H9 (cell line): ENCODE results near the gene TRPM2. TPM values are rescaled to one million over a fixed set of nuclear protein-coding genes. Genes with fewer than 3 reads are reported as not detected.
A peak's percentile ranks its signal among the peaks of the same experiment; 100 is the strongest.

Source experiments
- DNase-seq: peaks from one replicate; pipeline ENCODE4 v3.0.0-alpha.2; 2017
- H2AFZ ChIP-seq: one replicate; pipeline ENCODE4 v1.6.1; 2013; ENCODE audit warnings: mild to moderate bottlenecking, low read length, control low read depth, moderate library complexity
- H2AK5ac ChIP-seq: 2 replicates; pipeline ENCODE4 v1.6.1; 2013; ENCODE audit warnings: low read length, control low read depth, mixed read lengths; ENCODE audit not compliant: insufficient read length
- H2BK120ac ChIP-seq: one replicate; pipeline ENCODE4 v1.6.1; 2013; ENCODE audit warnings: low read depth, mild to moderate bottlenecking, low read length, control low read depth, inconsistent platforms; ENCODE audit not compliant: poor library complexity, severe bottlenecking
- H2BK12ac ChIP-seq: 2 replicates; pipeline ENCODE4 v1.6.1; 2013; ENCODE audit warnings: low read length, control low read depth, mixed read lengths, low read depth; ENCODE audit not compliant: insufficient read length
- H2BK15ac ChIP-seq: 2 replicates; pipeline ENCODE4 v1.6.1; 2013; ENCODE audit warnings: low read depth, low read length, control low read depth
- H2BK20ac ChIP-seq: one replicate; pipeline ENCODE4 v1.6.1; 2013; ENCODE audit warnings: low read depth, mild to moderate bottlenecking, low read length, control low read depth, inconsistent platforms; ENCODE audit not compliant: poor library complexity, severe bottlenecking
- H2BK5ac ChIP-seq: 2 replicates; pipeline ENCODE4 v1.6.1; 2013; ENCODE audit warnings: low read length, control low read depth, mixed read lengths; ENCODE audit not compliant: insufficient read length
- H3K14ac ChIP-seq: 2 replicates; pipeline ENCODE4 v1.6.1; 2013; ENCODE audit warnings: low read length, control low read depth; ENCODE audit not compliant: insufficient read depth
- H3K18ac ChIP-seq: 2 replicates; pipeline ENCODE4 v1.6.1; 2013; ENCODE audit warnings: low read depth, mild to moderate bottlenecking, mixed read lengths, low read length, control low read depth; ENCODE audit not compliant: insufficient read length
- H3K23ac ChIP-seq: 2 replicates; pipeline ENCODE4 v1.6.1; 2013; ENCODE audit warnings: low read length, control low read depth, mixed read lengths, low read depth; ENCODE audit not compliant: insufficient read length
- H3K23me2 ChIP-seq: 2 replicates; pipeline ENCODE4 v1.6.1; 2013; ENCODE audit warnings: low read depth, mild to moderate bottlenecking, mixed read lengths, low read length, control low read depth; ENCODE audit not compliant: insufficient read length, poor library complexity, severe bottlenecking
- H3K27ac ChIP-seq: 2 replicates; pipeline ENCODE4 v1.5.1; 2013; ENCODE audit warnings: low read length, control low read depth, mixed read lengths, low read depth; ENCODE audit not compliant: insufficient read length
- H3K27me3 ChIP-seq: 2 replicates; pipeline ENCODE4 v1.6.1; 2013; ENCODE audit warnings: low read length, control low read depth, inconsistent platforms; ENCODE audit not compliant: insufficient read depth
- H3K4ac ChIP-seq: 2 replicates; pipeline ENCODE4 v1.6.1; 2013; ENCODE audit warnings: low read depth, mild to moderate bottlenecking, control low read depth, inconsistent platforms, low read length, moderate library complexity
- H3K4me1 ChIP-seq: 2 replicates; pipeline ENCODE4 v1.6.1; 2013; ENCODE audit warnings: low read length, control low read depth, inconsistent platforms; ENCODE audit not compliant: insufficient read depth
- H3K4me2 ChIP-seq: 2 replicates; pipeline ENCODE4 v1.6.1; 2013; ENCODE audit warnings: low read length, control low read depth, mixed read lengths; ENCODE audit not compliant: insufficient read length, insufficient read depth
- H3K56ac ChIP-seq: 2 replicates; pipeline ENCODE4 v1.6.1; 2013; ENCODE audit warnings: low read depth, mild to moderate bottlenecking, mixed read lengths, low read length, control low read depth; ENCODE audit not compliant: insufficient read length
- H3K79me1 ChIP-seq: 2 replicates; pipeline ENCODE4 v1.6.1; 2013; ENCODE audit warnings: low read depth, mild to moderate bottlenecking, moderate library complexity, low read length, control low read depth, inconsistent platforms; ENCODE audit not compliant: insufficient read depth, poor library complexity, severe bottlenecking
- H3K79me2 ChIP-seq: 2 replicates; pipeline ENCODE4 v1.6.1; 2013; ENCODE audit warnings: low read length, control low read depth, inconsistent platforms; ENCODE audit not compliant: insufficient read depth
- H3K9ac ChIP-seq: 2 replicates; pipeline ENCODE4 v1.6.1; 2013; ENCODE audit warnings: low read length, control low read depth, mixed read lengths; ENCODE audit not compliant: insufficient read length; ENCODE audit errors: extremely low read depth
- H3K9me3 ChIP-seq: one replicate; pipeline ENCODE4 v1.6.1; 2013; ENCODE audit warnings: low read depth, low read length, inconsistent platforms; ENCODE audit not compliant: control insufficient read depth
- H3T11ph ChIP-seq: one replicate; pipeline ENCODE4 v1.6.1; 2013; ENCODE audit warnings: mild to moderate bottlenecking, low read length, control low read depth, inconsistent platforms
- H4K20me1 ChIP-seq: one replicate; pipeline ENCODE4 v1.6.1; 2013; ENCODE audit not compliant: control insufficient read depth, insufficient read length, insufficient read depth
- H4K5ac ChIP-seq: 2 replicates; pipeline ENCODE4 v1.6.1; 2013; ENCODE audit warnings: low read depth, mild to moderate bottlenecking, mixed read lengths, low read length, control low read depth; ENCODE audit not compliant: insufficient read length
- H4K8ac ChIP-seq: replicated peaks from 2 replicates; pipeline ENCODE4 v1.6.1; 2013; ENCODE audit warnings: low read length, control low read depth, mixed read lengths, low read depth; ENCODE audit not compliant: insufficient read length
- H4K91ac ChIP-seq: 2 replicates; pipeline ENCODE4 v1.6.1; 2013; ENCODE audit warnings: low read depth, mild to moderate bottlenecking, moderate library complexity, mixed read lengths, low read length, control low read depth; ENCODE audit not compliant: insufficient read length
- H3K27ac Mint-ChIP-seq, 3 experiments: 2 replicates in 2 of 3; 3 replicates in 1 of 3; pipeline ENCODE4 v1.8.0; 2020 to 2021; ENCODE audit warnings: mixed read lengths in 3 of 3, mild to moderate bottlenecking in 1 of 3, moderate library complexity in 1 of 3
- H3K27me3 Mint-ChIP-seq: 2 replicates; pipeline ENCODE4 v1.8.0; 2021; ENCODE audit warnings: low read depth, mild to moderate bottlenecking, moderate library complexity, mixed read lengths
- H3K36me3 Mint-ChIP-seq, 3 experiments: 2 replicates in 2 of 3; 3 replicates in 1 of 3; pipeline ENCODE4 v1.8.0; 2020 to 2021; ENCODE audit warnings: low read depth in 3 of 3, mixed read lengths in 3 of 3; ENCODE audit not compliant: insufficient read depth in 1 of 3
- H3K4me1 Mint-ChIP-seq, 2 experiments: 2 replicates each; pipeline ENCODE4 v1.8.0; 2020; ENCODE audit warnings: mixed read lengths in 2 of 2
- H3K4me3 Mint-ChIP-seq, 2 experiments: 2 replicates in 1 of 2; 3 replicates in 1 of 2; pipeline ENCODE4 v1.8.0; 2020 to 2021; ENCODE audit warnings: mild to moderate bottlenecking in 2 of 2, mixed read lengths in 2 of 2, moderate library complexity in 1 of 2
- H3K9me3 Mint-ChIP-seq, 2 experiments: 2 replicates in 1 of 2; 3 replicates in 1 of 2; pipeline ENCODE4 v1.8.0; 2020; ENCODE audit warnings: mild to moderate bottlenecking in 2 of 2, mixed read lengths in 2 of 2, moderate library complexity in 1 of 2
- CTCF ChIP-seq: fragments of 200-600 bp; sonication (generic); conservative IDR thresholded peaks from 3 replicates; pipeline ENCODE4 v1.8.0; 2021; ENCODE audit warnings: antibody characterized with exemption, mild to moderate bottlenecking
- WGBS: extraction: QIAGEN DNeasy Blood & Tissue Kit; methylation state at CpG from one replicate; pipeline ENCODE4 v1.1.7; 2013; ENCODE audit warnings: missing lambda C conversion rate, low lambda C conversion rate, mixed read lengths; ENCODE audit not compliant: insufficient read length; ENCODE audit errors: extremely low coverage; 5-methylcytosine and 5-hydroxymethylcytosine counted together
- total RNA-seq: library from RNA; stranded (reverse); gene quantifications from 2 replicates; pipeline ENCODE4 v1.2.1, GENCODE V29; 2021

TRPM2 gene
- total RNA-seq, 1 experiment from 2014 or later: 0.68 TPM

- no peak overlapping the region for H2AK5ac ChIP-seq
- H4K20me1 ChIP-seq: no peaks in the 10 kb centered on the region
- no peak overlapping the region for H2BK20ac ChIP-seq
- H3K18ac ChIP-seq: no peak overlapping the region
- no peaks in the 10 kb centered on the region for H3K4me1 ChIP-seq
- H2BK15ac ChIP-seq: no peak overlapping the region
- H2BK120ac ChIP-seq: no peak overlapping the region
- Mint-ChIP-seq H3K4me3 (no peak overlapping the region), H3K9me3 (no peaks in the 10 kb centered on the region; a peak in 1 of 5 replicates), H3K36me3 (peaks cover 0 to 2% (median 0%) of the 10 kb centered on the region in 3 experiments; a peak in 1 of 7 replicates), H3K27me3 (0 out of 2 replicates have a peak, but pooled peaks cover under 1% of the 10 kb centered on the region), H3K4me1 (peaks cover 0 to 8% of the 10 kb centered on the region in 2 experiments; a peak in 3 of 4 replicates), H3K27ac (no peak overlapping the region)
- no peaks in the 10 kb centered on the region for H3K79me1 ChIP-seq
- no peak overlapping the region for H3K14ac ChIP-seq
- no peak overlapping the region for H3K9ac ChIP-seq
- DNase-seq: peak; percentile 25
- H3K4me2 ChIP-seq: no peak overlapping the region
- no peak overlapping the region for H2AFZ ChIP-seq
- H3K27me3 ChIP-seq: no peaks in the 10 kb centered on the region
- no peak overlapping the region for H4K91ac ChIP-seq
- no peak overlapping the region for H3T11ph ChIP-seq
- no CpG with 5 or more reads among the region's 15 CpGs for WGBS
- H2BK12ac ChIP-seq: no peak overlapping the region
- no peak overlapping the region for H4K8ac ChIP-seq
- no peak overlapping the region for H2BK5ac ChIP-seq
- no peak overlapping the region for H3K56ac ChIP-seq
- H3K23me2 ChIP-seq: no peaks in the 10 kb centered on the region
- H3K4ac ChIP-seq: no peak overlapping the region
- TF ChIP-seq CTCF: no peak
- H3K79me2 ChIP-seq: no peaks in the 10 kb centered on the region
- H3K23ac ChIP-seq: no peak overlapping the region
- no peak overlapping the region for H3K27ac ChIP-seq
- H3K9me3 ChIP-seq: no peaks in the 10 kb centered on the region
- H4K5ac ChIP-seq: no peak overlapping the region
Observed at GRCh38 chr21:44461464-44462001, 108.1 kb downstream of the TRPM2 start.
